Glutamatergic neuron (in vitro differentiated cells): ENCODE results near the gene EVI5. TPM values are rescaled to one million over a fixed set of nuclear protein-coding genes. Genes with fewer than 3 reads are reported as not detected.

Source experiments
- DNase-seq: peaks from one replicate; pipeline ENCODE4 v3.0.0; 2022
- H3K27ac Mint-ChIP-seq: one replicate; pipeline ENCODE4 v1.8.0; 2020; ENCODE audit warnings: mild to moderate bottlenecking, mixed read lengths, inconsistent platforms; ENCODE audit not compliant: unreplicated experiment
- H3K27me3 Mint-ChIP-seq: one replicate; pipeline ENCODE4 v1.8.0; 2020; ENCODE audit warnings: mild to moderate bottlenecking, moderate library complexity, mixed read lengths, inconsistent platforms; ENCODE audit not compliant: unreplicated experiment
- H3K36me3 Mint-ChIP-seq: one replicate; pipeline ENCODE4 v1.8.0; 2020; ENCODE audit warnings: mild to moderate bottlenecking, mixed read lengths, inconsistent platforms; ENCODE audit not compliant: unreplicated experiment
- H3K4me1 Mint-ChIP-seq: one replicate; pipeline ENCODE4 v1.8.0; 2020; ENCODE audit warnings: mild to moderate bottlenecking, low read depth, mixed read lengths, inconsistent platforms; ENCODE audit not compliant: unreplicated experiment
- H3K4me3 Mint-ChIP-seq: one replicate; pipeline ENCODE4 v1.8.0; 2020; ENCODE audit warnings: mild to moderate bottlenecking, mixed read lengths, inconsistent platforms; ENCODE audit not compliant: unreplicated experiment
- H3K9me3 Mint-ChIP-seq: one replicate; pipeline ENCODE4 v1.8.0; 2020; ENCODE audit warnings: mild to moderate bottlenecking, moderate library complexity, mixed read lengths, inconsistent platforms; ENCODE audit not compliant: unreplicated experiment
- total RNA-seq: library from RNA; stranded (reverse); fragmentation: NEBNext Ultra II Directional; extraction: Animal tissue kit (Norgen Biotek cat#: 25700); gene quantifications from one replicate; pipeline ENCODE4 v1.2.1, GENCODE V29; 2021; ENCODE audit not compliant: unreplicated experiment
- TF ChIP-seq, protein P1 (sequence below): fragments of 200-600 bp; sonication (generic); IDR thresholded peaks from one replicate; pipeline ENCODE4 v1.5.0; 2021; ENCODE audit not compliant: partially characterized antibody, unreplicated experiment

The EVI5 gene
- total RNA-seq, 1 donor from 2014 or later, result 19.5 TPM

- DNase-seq, result no peak
- peaks cover 6% of the 10 kb centered on the region for H3K4me1 Mint-ChIP-seq
- no peak overlapping the region for H3K27ac Mint-ChIP-seq
- no peaks in the 10 kb centered on the region for H3K27me3 Mint-ChIP-seq
- H3K36me3 Mint-ChIP-seq, result no peaks in the 10 kb centered on the region
- H3K9me3 Mint-ChIP-seq, result no peaks in the 10 kb centered on the region
- no peak overlapping the region for H3K4me3 Mint-ChIP-seq
- TF ChIP-seq, protein P1, sequence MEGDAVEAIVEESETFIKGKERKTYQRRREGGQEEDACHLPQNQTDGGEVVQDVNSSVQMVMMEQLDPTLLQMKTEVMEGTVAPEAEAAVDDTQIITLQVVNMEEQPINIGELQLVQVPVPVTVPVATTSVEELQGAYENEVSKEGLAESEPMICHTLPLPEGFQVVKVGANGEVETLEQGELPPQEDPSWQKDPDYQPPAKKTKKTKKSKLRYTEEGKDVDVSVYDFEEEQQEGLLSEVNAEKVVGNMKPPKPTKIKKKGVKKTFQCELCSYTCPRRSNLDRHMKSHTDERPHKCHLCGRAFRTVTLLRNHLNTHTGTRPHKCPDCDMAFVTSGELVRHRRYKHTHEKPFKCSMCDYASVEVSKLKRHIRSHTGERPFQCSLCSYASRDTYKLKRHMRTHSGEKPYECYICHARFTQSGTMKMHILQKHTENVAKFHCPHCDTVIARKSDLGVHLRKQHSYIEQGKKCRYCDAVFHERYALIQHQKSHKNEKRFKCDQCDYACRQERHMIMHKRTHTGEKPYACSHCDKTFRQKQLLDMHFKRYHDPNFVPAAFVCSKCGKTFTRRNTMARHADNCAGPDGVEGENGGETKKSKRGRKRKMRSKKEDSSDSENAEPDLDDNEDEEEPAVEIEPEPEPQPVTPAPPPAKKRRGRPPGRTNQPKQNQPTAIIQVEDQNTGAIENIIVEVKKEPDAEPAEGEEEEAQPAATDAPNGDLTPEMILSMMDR, result no peak
Measured at GRCh38 chr1:92759361-92759760, 25.5 kb downstream of the EVI5 start.

DNA sequence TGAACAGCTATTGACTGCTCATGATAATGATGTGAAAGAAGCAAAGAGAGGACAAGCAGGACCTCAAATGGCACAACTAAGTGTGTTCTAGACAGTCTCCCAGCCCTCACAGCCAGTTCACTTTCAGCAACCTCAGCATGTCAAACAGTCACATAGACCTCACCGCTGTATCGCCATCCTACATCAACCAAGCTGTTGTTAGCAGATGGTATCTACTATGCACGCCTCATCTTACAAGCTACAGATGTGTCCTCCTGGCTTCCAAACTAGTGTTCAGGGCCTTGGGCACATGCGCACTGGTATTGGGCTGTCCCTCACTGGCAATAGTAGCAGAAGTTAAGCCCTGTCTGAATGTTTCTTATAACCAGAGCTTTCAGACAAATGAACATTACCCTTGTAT is 28.4 kb downstream of the EVI5 start:
- H3K9me3 Mint-ChIP-seq, result no peaks in the 10 kb centered on the region
- H3K27me3 Mint-ChIP-seq, result no peaks in the 10 kb centered on the region
- H3K27ac Mint-ChIP-seq, result peak overlapping the region; percentile 65
- H3K36me3 Mint-ChIP-seq, result no peaks in the 10 kb centered on the region
- H3K4me1 Mint-ChIP-seq, result peaks cover 6% of the 10 kb centered on the region
- no peak overlapping the region for H3K4me3 Mint-ChIP-seq
- no peak for DNase-seq
- TF ChIP-seq, protein P1, result no peak

- DNase-seq, result no peak
- H3K4me1 Mint-ChIP-seq, result peaks cover 6% of the 10 kb centered on the region
- H3K9me3 Mint-ChIP-seq, result no peaks in the 10 kb centered on the region
- H3K4me3 Mint-ChIP-seq, result no peak overlapping the region
- peak overlapping the region; percentile 65 for H3K27ac Mint-ChIP-seq
- TF ChIP-seq, protein P1, result no peak
- no peaks in the 10 kb centered on the region for H3K27me3 Mint-ChIP-seq
- no peaks in the 10 kb centered on the region for H3K36me3 Mint-ChIP-seq
Measured at GRCh38 chr1:92755541-92756461, 29.1 kb downstream of the EVI5 start.

DNA sequence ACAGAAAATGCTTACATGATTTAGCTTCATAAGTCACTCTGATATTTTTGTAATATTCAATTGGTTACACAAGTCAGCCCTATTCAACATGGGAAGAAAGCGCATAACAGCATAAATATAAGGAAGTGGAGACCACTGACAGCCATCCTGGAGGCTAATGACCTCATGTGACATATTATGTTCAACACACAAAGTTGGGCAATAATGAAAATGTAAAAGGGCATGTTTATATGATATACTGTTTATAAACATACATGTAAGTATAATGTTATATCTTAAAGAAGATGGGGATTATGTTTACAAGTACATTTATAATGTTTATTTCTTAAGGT is 30.2 kb downstream of the EVI5 start:
- peaks cover 6% of the 10 kb centered on the region for H3K4me1 Mint-ChIP-seq
- no peaks in the 10 kb centered on the region for H3K9me3 Mint-ChIP-seq
- no peak overlapping the region for H3K27ac Mint-ChIP-seq
- DNase-seq, result no peak
- H3K27me3 Mint-ChIP-seq, result no peaks in the 10 kb centered on the region
- TF ChIP-seq, protein P1, result no peak
- H3K4me3 Mint-ChIP-seq, result no peak overlapping the region
- H3K36me3 Mint-ChIP-seq, result no peaks in the 10 kb centered on the region

GRCh38 chr1:92754000-92754718 is 30.7 kb downstream of the EVI5 start:
- Mint-ChIP-seq H3K27ac (no peak overlapping the region), H3K36me3 (no peaks in the 10 kb centered on the region), H3K27me3 (no peaks in the 10 kb centered on the region), H3K4me3 (no peak overlapping the region), H3K4me1 (peaks cover 6% of the 10 kb centered on the region), H3K9me3 (no peaks in the 10 kb centered on the region)
- TF ChIP-seq, protein P1, result no peak
- DNase-seq, result no peak
